IPS-NIHi7 (cell line): ENCODE results near the gene ERBB2.
"Not testable (repeated sequence)": the region's sequence is repeated elsewhere in the genome, so short reads cannot be mapped to it uniquely, and the experiment has no call there.

Experiments
- DNase-seq: peaks from one replicate; pipeline ENCODE4 v3.0.0; 2012; ENCODE audit warnings: mixed read lengths; ENCODE audit errors: extremely low spot score

Gene ERBB2

DNA sequence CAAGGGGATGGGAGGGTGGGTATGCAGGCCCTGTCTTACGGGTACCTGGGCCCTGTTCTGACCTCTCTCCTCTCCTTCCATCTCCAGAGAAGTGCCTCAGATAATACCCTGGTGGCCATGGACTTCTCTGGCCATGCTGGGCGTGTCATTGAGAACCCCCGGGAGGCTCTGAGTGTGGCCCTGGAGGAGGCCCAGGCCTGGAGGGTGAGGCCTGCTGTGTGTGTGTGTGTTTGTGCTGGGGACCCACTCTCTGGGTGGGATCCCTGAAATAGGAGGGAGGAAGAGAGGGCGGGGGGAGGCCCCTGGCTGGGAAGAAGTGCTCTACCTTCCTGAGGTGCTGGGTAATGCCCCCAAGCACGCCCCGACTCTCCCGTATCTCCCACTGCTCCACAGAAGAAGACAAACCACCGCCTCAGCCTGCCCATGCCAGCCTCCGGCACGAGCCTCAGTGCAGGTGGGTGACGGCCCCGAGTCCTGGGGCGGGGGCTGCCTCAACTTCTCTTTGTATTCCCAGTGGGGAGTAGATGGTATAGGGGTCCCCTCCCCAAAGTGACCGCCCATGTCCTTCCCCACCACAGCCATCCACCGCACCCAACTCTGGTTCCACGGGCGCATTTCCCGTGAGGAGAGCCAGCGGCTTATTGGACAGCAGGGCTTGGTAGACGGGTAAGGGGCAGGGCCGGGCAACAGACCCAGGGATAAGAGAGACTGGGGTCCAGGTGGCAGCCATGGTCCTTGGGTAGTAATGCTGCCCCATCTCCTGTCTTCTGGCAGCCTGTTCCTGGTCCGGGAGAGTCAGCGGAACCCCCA is 45.7 kb downstream of the ERBB2 start:
- DNase-seq: no peak

DNA sequence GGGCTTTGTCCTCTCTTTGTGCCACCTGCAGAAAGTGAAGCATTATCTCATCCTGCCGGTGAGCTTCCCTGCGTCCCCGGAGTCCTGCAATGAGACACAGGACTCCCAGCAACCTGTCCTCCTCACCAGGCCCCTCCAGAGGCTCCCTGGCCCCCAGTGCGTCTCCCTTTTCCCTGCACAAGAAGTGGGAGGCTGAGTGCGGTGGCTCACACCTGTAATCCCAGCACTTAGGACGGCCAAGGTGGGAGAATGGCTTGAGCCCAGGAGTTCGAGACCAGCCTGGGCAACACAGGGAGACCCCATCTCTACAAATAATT is 46.2 kb downstream of the ERBB2 start:
- DNase-seq: no peak

DNA sequence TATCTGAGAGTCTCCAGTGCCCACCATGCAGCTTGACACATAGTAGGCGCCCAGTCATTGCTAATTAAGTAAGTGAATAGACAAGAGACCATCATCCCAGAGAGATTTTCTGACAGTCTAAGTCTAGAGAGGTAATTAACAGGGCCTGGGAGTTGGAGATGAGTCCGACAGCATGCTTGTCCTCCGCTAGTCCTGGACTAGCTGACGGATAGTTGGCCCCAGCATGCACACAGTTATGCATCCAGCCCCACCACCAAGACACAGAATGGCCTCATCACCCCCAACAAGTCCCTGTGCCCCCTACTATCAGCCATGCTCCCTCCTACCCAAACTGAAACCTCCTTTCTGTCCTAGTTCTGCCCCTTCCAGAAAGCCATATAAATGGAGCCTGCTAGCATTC is 47.9 kb downstream of the ERBB2 start:
- DNase-seq: no peak

DNA sequence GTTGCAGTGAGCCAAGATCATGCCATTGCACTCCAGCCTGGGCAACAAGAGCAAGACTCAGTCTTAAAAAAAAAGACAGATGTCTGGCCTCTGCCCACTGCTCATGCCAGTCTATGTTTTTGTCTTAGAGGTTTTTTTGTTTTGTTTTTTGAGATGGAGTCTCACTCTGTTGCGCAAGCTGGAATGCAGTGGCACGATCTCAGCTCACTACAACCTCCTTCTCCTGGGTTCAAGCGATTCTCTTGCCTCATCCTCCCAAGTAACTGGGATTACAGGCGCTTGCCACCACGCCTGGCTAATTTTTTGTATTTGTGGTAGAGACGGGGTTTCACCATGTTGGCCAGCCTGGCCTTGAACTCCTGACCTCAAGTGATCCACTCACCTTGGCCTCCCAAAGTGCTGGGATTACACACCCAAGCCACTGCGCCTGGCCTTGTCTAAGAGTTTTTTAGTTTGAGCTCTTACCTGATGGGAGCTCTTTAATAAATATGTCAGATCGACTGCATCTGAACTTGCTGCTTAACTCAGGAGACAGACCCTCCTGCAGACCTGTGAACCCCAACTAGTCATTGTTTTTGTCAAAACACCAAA is 48.7 kb downstream of the ERBB2 start:
- not testable (repeated sequence) for DNase-seq

DNA sequence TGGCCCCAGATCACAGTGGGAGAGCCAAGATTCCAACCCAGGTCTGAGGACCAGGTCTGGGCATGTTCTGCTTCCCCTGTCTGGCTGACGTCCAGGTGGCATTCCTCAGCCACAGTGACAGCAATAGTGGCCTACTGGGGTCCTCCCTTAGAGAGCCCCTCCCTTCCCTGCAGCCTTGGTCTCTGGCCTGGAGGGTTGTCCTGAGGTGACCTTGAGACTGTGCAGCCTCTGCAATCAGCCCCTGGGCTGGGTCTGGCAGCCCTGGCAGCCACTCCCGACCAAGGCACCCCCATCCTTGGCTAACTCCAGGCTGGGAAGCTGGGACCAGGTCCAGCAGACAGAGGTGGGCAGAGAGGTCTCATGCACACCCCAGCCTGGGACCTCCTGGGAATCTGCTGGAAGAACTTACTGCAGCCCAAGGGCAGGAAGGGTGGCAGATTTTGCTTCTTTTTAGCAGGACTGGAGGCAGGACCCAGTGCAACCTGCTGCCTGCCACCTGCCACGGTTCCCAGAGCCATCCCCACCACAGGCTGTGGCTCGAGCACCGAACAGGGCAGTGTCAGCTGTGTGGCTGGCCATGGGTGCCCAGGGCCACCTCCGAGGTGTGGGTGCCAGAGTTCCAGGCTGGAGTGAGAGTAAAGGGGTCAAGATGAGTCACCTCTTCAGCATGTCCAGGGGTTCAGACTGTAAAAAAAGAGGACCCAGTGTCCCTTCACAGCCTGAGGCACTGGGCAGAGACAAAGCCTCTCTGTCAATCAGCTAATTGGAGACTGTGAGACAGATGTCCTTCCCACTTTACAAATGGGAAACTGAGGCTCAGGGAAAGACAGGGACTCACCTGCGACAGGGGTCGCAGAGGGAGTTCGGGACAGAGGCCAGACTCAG is 50.5 kb downstream of the ERBB2 start:
- no peak for DNase-seq

DNA sequence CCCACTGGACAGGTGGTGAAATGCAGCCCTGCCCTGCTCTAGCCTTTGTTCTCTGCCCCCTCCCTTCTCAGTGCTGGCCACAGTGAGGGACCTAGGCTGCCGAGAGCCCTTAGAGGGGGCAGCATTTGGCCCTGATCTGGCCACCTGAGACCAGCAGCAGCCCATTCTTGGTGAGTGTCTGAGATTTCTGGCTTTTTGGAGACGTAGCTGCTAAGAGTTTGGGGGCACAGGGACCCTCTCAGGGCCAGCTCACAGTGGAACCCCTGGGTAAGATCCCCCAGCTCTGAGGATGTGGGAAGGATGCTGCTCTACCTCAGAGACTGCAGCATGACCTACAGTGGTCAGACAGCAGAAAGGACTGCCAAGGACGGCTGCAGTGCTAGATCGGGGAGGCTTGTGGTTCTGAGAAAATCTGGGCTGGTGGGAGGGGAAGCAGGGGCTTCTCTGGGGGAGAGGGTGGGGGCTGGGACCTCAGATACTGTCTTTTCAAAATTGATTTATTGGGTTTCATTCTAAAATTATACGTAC is 51.2 kb downstream of the ERBB2 start:
- DNase-seq: no peak

DNA sequence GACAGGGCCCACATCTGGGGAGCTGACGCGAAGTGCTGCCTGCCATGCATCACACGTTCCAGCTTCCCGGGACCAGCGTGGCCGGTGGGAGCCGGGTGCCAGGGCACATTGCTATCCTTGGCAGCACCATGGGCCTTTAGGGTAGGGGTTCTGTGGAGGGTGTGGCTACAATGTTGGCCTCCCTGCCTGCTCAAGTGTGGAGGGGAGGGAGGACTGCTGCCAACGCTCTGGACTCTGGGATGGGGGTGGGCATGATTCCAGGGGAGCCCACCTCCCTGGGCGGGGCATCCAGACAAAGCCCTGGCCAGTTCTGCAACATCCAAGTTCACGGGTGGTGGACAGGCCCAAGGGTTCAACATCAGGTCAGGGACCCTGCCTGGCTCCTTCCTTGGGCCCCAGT is 51.8 kb downstream of the ERBB2 start:
- DNase-seq: no peak

DNA sequence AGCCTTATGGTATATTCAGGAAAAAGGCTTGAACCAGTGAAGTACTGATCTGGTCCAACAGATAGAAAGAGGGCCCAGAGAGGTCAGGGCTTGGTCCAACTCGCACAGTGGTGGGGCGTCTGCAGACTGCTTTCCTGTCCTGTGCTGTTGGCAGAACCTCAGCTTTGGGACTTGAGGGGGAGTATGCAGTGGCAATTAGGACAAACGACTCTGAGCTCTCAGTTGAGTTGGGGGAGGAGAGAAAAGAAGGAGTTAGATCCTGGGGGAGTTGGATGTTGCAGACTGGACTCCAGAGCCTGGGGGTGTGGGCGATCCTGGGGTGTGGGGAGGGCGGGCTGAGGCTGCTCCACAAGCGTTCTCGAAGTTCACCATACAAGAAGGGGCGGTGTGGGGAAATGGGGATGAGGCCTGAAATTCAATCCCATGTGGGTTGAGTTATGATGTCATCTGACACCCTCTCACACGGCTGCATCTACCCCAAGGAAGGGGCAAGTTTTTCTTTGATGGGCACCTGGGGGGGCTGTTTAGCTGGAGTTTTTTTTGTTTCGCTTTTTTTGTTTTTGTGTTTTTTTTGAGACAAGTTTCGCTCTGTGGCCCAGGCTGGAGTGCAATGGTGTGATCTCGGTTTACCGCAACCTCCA is 52.5 kb downstream of the ERBB2 start:
- DNase-seq: no peak

DNA sequence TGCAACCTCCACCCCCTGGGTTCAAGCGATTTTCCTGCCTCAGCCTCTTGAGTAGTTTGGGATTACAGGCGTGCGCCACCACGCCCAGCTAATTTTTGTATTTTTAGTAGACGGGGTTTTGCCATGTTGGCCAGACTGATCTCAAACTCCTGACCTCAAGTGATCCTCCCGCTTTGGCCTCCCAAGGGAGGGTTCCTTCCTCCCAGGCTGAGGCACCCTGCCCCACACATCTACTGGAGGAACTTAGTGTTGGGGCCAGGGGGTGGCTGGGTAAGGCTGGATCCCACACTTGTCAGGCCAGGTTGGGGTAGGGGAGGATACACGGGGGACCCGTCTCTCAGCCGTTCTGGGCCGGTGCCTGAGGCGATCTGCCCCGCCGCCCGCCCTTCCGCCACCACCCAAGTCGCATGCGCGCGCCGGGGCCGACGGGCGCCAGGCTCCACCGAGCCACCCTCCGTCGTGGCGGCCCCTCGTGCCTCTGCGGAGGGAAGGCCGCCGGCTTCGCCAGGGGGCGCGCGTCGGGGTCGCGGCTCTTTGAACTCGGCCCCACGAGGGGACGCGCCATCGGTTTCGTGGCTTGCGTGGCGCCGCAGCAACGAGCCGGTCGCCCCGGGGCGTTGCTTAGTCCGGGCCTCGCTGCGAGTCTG is 53.8 kb downstream of the ERBB2 start:
- DNase-seq: peak; percentile 71

DNA sequence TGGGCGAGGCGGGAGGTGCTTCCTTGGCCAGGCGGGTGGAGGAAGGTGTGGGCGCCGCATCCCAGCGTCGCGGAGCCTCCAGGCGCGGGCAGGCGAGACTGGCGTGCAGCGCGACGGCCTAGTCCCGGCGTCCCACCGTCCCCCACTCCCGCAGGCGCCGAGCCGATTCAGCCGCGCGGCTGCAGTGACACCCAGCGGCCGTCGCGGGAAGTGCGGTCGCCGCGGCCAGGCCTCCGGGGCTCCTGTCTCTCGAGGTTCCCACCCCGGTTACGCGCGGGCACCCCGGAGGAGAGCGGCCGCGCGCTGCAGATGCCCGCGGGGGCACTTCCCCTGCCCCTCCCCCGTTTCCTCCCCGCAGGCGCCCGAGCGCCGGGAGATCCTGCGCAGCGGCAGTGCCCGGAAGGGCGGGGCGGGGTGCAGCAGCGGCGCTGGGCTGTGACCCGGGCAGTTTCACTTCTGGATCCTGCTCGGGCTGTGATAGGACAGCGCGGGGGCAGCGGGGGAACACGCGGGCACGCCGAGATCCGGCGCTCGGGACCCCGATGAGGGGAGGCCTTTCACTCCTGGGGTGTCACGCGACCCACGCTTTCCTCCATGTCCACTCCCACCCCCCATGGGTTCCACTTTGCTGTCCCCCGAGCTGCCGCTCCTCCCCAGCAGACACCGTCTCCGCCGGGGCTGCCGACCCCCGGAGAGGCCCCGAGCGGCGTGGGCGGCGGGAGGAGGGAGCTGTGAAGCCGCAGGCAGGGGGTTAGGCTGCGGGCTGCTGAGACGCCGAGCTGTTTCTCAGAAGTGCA is 54.5 kb downstream of the ERBB2 start:
- DNase-seq: peak; percentile 91

DNA sequence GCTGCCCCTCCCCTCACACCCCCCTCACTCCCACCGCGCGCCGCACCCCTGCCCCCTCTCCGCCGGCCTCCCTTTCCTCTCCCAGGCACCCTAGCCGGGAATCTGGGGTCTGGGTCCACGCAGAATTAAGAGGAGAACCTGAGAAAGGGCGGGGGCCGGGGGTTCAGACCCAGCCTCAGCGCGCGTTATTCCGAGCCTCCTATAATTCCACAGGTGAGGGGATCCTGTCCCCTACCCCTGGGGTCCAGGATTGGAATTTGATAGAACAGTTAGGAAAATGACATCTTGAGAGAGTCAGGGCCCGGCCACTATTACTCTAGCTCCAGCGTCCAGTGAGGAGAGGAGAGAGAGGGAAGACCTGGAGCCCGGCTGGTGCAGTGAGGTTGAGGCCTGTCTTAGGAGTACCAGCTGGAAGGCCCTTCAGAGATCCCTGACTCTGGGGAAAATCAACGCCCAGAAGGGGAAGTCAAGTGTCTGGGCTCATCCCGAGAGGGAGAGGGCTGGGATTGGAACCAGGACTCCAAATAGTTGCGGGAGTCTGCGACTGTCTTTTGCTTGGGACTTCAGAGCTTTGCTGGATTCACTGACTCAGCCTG is 55.2 kb downstream of the ERBB2 start:
- DNase-seq: peak; percentile 37

DNA sequence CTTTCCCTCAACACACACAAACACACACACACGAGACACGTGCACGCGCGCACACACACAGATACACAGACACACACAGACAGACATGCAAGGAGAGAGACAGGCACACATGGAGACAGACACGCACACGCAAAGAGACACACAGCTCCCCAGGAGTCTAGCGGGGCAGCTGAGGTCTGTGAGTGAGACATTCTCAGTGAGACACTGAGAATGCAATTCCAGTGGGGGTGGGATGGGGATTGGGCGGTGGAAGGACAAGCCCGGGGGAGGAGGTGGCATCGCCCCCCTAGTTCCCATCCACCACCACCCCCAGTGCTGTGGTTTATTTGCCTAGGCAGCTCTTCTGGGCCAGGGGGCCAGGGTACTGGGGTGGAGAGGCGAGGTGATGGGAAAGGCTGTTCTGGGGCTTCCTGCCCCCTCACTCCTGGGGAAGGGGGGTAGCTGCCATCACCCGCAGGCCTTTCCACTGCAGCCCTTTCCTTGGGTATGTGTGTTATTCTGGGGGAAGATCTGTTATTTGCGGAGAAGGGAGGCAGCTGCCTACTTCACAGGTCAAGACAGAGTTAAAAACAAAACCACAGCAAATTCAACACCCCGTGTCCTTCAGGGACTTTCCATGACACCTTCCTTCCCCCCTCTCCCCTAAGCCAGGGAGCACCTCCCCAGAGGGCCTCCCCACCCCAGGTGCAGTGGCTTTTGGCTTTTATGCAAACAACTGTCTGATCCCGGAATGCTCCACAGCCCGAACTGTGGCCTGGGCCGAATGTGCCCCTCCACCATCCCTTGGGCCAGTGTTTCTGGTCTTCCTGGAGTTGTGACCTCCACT is 55.9 kb downstream of the ERBB2 start:
- DNase-seq: no peak

DNA sequence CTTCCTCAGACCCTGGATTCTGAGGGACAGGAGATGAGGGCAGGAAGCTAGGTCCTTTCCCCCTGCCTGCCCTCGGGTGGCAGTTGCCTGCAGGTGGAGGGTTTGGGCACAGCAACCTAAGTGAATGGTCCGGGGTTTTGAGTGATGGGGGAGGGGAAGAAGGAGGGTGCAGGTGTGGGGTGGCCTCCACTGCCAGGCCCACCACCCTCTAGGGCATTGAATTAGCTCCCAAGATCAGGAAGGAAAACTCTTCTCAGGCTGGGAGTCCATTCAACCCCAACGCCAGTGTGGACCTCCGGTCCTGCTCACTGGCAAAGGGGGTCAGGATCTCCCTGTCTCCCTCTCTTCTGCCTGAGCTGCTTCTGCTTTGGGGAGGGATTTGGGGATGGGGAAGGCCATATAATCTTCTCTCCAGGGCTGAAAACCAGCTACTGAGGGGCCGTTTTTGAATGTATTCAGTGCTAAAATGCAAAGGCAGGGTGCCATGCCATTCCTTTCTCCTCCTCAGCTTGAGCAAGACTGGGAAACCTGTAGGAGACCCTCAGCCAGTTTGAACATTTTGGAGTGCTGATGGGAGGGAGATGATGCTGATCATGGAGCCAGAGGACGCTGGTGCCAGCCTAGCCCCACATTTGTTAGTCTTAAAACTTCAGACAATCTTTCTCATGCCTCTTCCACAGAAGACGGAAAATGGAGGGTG is 56.7 kb downstream of the ERBB2 start:
- no peak for DNase-seq

DNA sequence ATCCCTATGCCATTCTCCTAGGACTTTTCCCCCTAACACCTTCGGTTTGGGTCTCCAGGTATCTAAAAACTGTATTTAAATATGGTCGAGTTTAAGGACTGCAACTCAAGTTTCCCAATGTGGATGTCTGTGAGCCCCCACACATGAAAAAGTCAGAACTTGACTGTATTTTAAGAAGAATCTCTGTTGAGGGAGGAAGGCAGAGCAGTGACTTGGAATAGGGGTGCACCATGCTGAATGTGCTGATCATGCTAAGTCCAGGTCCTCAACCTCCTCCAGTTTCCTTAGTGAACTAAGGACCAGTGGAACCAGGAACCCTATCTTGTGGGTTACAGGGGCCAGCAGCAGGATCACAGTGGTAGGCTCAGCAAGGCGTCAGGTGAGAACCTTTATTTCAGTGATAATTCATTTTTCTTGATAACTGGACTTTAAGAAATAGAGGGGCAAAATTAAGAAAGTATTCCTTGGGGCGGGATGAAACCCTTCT is 57.4 kb downstream of the ERBB2 start:
- DNase-seq: no peak

DNA sequence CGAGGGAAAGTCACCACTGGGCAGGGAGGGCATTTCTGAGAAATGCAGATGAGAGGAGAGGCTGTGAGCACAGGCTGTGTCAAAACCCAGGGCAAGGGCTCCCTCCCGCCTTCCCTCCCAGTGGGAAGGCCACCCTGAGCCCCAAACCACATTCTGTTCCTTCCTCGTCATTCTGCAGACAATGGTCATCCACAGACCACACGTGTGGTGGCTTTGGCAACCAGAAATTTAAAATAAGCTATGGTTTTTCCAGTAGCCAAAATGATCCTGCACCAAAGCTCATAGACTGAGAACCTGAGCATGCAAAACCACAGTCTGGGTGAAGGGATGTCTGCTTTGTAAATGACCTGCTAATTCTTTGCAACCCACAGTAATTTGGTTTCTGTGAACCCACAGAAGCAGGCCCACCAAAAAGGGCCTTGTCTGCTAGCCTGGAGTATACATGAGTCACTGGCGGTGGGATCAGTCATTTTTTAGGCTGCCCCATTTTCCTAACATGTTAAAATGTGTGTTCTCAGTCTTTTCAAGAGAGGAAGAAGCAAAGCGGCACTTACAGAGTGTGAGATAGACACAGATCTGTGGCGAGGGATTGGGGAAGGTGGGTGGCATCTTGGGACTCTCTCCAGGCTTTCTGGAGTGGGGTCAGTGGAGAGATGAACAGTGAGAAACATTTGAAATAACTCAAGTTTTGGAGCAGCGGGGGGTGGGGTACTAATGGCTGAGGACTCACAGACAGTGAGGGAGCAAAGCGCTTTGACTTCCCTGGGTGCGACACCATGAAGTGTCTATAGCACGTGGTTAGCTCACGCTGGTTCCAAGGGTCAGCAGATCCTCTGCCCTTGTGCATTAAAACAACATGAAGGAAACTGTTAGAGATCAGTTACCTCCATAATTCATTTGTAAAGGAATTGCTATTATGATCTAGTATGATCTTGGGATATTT is 58.3 kb downstream of the ERBB2 start:
- DNase-seq: no peak

DNA sequence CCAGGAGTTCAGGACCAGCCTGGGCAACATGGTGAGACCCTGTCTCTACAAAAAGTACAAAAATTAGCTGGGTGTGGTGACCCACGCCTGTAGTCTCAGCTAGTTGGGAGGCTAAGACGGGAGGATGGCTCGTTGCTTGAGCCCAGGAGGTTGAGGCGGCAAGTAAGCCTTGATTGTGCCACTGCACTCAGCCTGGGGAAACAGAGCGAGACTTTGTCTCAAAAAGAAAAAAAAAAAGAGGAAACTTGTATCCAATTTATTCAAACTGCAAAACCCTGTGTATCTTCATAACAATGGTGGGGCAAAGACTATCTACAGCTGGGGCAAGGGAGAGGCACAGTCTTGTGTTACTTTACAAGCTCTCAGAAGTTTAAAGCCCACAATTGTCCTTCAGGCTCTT is 59.3 kb downstream of the ERBB2 start:
- DNase-seq: no peak

DNA sequence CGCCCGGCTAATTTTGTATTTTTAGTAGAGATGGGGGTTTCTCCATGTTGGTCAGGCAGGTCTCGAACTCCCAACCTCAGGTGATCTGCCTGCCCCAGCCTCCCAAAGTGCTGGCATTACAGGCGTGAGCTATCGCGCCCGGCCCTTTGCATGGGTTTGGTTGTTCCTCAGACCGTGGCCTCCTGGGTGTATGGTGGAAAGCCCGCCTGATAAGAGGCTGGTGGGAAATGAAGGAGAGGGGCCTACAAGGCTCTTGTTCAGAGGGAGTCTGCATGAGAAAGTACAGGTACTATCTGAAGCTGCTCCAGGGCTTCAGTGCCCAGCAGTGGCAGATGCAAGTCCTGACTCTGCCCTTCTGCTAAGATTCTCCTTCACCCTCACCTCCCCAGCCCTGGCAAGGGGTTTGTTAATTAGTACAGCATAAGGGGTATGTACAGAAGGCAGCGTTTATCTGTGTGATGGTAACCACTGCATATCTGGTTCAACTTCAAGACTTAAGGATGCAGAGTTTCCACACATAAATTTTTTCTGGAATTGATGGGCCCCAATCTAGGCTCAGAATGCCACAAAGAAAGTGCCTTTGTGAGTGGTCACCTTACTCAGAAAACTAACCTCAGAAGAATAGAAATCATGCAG is 62.1 kb downstream of the ERBB2 start:
- no peak for DNase-seq
